Measurements from ENCODE around the gene KRTAP25-1. TPM values are rescaled to one million over a fixed set of nuclear protein-coding genes. Genes with fewer than 3 reads are reported as not detected.

Gene KRTAP25-1
- total RNA-seq, 3 donors from 2014 or later, result not detected

- TF ChIP-seq CTCF (IDR thresholded peaks at IDR 0.05), result no peak
- H3K9me3 ChIP-seq, result no peaks in the 10 kb centered on the region
- DNase-seq (no peak), ATAC-seq (no peak)
- intact Hi-C loops (cut with DNase I, micrococcal nuclease), result no loop called here
- no peak overlapping the region for H3K4me3 ChIP-seq
- no peaks in the 10 kb centered on the region for H3K36me3 ChIP-seq (ENCODE audit: low read depth)
- no peaks in the 10 kb centered on the region for H3K4me1 ChIP-seq (ENCODE audit: low read depth)
Measured at GRCh38 chr21:30251781-30252180, 37.5 kb downstream of the KRTAP25-1 start.

- intact Hi-C loops (cut with DNase I, micrococcal nuclease), result no loop called here
- no peak for TF ChIP-seq CTCF (IDR thresholded peaks at IDR 0.05)
- ATAC-seq, result no peak
- Histone ChIP-seq H3K4me1 (ENCODE audit: low read depth) (no peaks in the 10 kb centered on the region), H3K36me3 (ENCODE audit: low read depth) (no peaks in the 10 kb centered on the region), H3K9me3 (no peaks in the 10 kb centered on the region), H3K4me3 (no peak overlapping the region)
- no peak for DNase-seq
Measured at GRCh38 chr21:30249936-30250335, 39.4 kb downstream of the KRTAP25-1 start.

DNA sequence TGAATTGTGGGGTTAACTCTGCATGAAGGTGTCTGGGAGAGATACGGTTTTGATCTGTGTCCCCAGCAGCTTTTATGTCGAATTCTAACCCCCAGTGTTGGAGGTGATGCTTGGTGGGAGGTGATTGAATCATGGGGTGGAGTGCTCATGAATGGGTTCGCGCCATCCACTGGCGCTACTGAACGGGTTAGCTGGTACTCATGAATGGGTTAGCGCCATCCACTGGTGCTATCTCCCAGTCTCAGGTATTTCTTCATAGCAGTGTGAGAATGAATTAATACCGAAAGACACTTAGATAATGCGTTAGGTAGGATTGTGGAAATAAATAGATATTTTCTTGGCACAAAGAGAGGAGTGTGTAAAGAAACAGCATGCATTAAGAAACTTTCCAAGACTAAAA is 40.5 kb downstream of the KRTAP25-1 start:
- Histone ChIP-seq H3K4me1 (ENCODE audit: low read depth) (no peaks in the 10 kb centered on the region), H3K4me3 (no peak overlapping the region), H3K36me3 (ENCODE audit: low read depth) (no peaks in the 10 kb centered on the region), H3K9me3 (no peaks in the 10 kb centered on the region)
- no peak for TF ChIP-seq CTCF (IDR thresholded peaks at IDR 0.05)
- DNase-seq (no peak), ATAC-seq (no peak)
- intact Hi-C loops (cut with DNase I, micrococcal nuclease), result no loop called here

DNA sequence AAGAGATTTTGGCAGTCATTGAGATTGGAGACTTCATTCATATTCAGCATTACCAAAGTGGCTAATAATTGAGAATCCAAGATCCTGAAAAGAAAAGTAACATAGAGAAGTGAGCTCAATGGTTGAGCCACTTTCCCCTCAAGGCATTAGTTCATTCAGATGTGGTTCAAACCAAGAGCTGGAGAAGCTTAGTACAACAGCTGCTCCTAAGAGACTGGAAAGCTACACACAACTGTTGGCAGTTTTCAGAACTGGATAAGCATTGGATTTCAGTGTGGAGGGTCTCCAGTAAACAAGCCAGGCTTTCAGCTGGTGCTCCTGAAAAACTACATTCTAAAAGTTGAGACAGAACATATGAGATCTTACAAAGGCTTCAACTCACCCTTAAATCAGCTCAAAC is 44.3 kb downstream of the KRTAP25-1 start:
- Histone ChIP-seq H3K4me3 (no peak overlapping the region), H3K4me1 (ENCODE audit: low read depth) (no peaks in the 10 kb centered on the region), H3K9me3 (no peaks in the 10 kb centered on the region), H3K36me3 (ENCODE audit: low read depth) (no peaks in the 10 kb centered on the region)
- intact Hi-C loops (cut with DNase I, micrococcal nuclease), result no loop called here
- DNase-seq, result no peak
- TF ChIP-seq CTCF (IDR thresholded peaks at IDR 0.05), result no peak
- ATAC-seq, result no peak

DNA sequence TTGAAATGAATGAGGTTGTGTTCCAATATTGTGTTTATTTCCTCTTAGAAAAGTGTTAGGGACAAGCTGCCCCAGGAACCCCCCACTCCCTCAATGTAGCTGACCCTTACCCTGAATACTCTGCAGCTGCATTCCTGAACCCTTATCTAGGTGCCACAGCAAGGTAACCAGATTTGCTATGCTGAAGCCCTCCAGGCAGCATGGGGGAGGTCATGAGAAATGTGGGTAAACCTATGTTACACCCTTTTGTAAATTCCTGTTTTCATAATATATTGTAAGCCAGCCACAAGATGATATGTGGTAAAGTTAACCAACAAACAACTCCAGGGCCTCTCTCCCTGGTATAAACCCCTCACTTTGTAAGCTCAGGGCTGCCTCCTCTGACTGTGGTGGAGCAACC is 45.6 kb downstream of the KRTAP25-1 start:
- Histone ChIP-seq H3K9me3 (no peaks in the 10 kb centered on the region), H3K36me3 (ENCODE audit: low read depth) (no peaks in the 10 kb centered on the region), H3K4me3 (no peak overlapping the region), H3K4me1 (ENCODE audit: low read depth) (no peaks in the 10 kb centered on the region)
- no peak for DNase-seq
- intact Hi-C loops (cut with DNase I, micrococcal nuclease), result no loop called here
- TF ChIP-seq CTCF (IDR thresholded peaks at IDR 0.05), result no peak
- ATAC-seq, result no peak

DNA sequence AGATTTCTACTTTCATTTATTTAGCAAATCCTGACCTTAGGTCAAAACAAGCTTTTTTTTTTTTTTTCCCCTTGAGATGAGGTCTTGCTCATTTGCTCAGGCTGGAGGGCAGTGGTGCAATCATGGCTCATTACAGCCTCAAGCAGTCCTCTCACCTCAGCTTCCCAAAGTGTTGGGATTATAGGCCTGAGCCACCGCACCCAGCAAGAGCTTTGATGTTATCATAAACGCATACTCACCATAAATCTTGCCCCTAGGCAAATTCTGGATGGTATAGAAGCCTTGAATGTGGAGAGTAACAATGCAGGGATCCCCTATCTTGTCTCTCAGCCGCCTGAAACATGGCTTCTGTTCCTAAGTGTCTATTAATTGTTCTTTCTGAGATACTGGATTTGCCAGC is 48.7 kb downstream of the KRTAP25-1 start:
- Histone ChIP-seq H3K9me3 (no peaks in the 10 kb centered on the region), H3K4me1 (ENCODE audit: low read depth) (no peaks in the 10 kb centered on the region), H3K36me3 (ENCODE audit: low read depth) (no peaks in the 10 kb centered on the region), H3K4me3 (no peak overlapping the region)
- ATAC-seq (no peak), DNase-seq (no peak)
- no peak for TF ChIP-seq CTCF (IDR thresholded peaks at IDR 0.05)
- intact Hi-C loops (cut with DNase I, micrococcal nuclease), result no loop called here
